Prostate gland (tissue), 2 donors: ENCODE data around the gene MRPL3.

ENCODE experiments used
- POLR2A ChIP-seq: fragments of 450-650 bp; IDR thresholded peaks from one replicate; pipeline ENCODE4 v1.6.1; 2016; ENCODE audit warnings: antibody characterized with exemption, mild to moderate bottlenecking
- POLR2AphosphoS5 ChIP-seq: sonication (generic); formaldehyde crosslinking; IDR thresholded peaks from one replicate; pipeline ENCODE4 v1.6.1; 2017; ENCODE audit warnings: antibody characterized with exemption
- TF ChIP-seq, protein P1 (sequence below), 4 experiments: fragments of 200-600 bp in 2 of 4; fragments of 450-650 bp in 2 of 4; sonication (generic) in 2 of 4; IDR thresholded peaks; 1 replicate in 3 of 4; 2 replicates in 1 of 4; pipeline ENCODE4 v1.5.1; 2016 to 2019; ENCODE audit warnings: antibody characterized with exemption in 4 of 4, mild to moderate bottlenecking in 2 of 4, moderate library complexity in 2 of 4

GRCh38 chr3:131537531-131537930 lies 34.8 kb upstream of the MRPL3 start:
- TF ChIP-seq, protein P1, sequence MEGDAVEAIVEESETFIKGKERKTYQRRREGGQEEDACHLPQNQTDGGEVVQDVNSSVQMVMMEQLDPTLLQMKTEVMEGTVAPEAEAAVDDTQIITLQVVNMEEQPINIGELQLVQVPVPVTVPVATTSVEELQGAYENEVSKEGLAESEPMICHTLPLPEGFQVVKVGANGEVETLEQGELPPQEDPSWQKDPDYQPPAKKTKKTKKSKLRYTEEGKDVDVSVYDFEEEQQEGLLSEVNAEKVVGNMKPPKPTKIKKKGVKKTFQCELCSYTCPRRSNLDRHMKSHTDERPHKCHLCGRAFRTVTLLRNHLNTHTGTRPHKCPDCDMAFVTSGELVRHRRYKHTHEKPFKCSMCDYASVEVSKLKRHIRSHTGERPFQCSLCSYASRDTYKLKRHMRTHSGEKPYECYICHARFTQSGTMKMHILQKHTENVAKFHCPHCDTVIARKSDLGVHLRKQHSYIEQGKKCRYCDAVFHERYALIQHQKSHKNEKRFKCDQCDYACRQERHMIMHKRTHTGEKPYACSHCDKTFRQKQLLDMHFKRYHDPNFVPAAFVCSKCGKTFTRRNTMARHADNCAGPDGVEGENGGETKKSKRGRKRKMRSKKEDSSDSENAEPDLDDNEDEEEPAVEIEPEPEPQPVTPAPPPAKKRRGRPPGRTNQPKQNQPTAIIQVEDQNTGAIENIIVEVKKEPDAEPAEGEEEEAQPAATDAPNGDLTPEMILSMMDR (IDR thresholded peaks at IDR 0.05), result no peak
- TF ChIP-seq POLR2AphosphoS5, result no peak
- TF ChIP-seq POLR2A, result no peak
